Stimulated activated CD8-positive, alpha-beta memory T cell treated with anti-CD3 and anti-CD28 coated beads, Interleukin-7, amount 100 ng/mL, for 4 hours (primary cell): ENCODE data around the gene IKZF5.

Experiments used
- DNase-seq, 2 donors: peaks; one replicate each; pipeline ENCODE4 v3.0.0-alpha.2; 2020; ENCODE audit warnings: low read depth in 2 of 2

IKZF5 gene

GRCh38 chr10:123008355-123009104, at the start of gene IKZF5, which contains the start of gene ACADSB:
Gene IKZF5 (minus strand): TSS chr10:123008795. CDS start chr10:122998625, 10,170 bp downstream.
Gene ACADSB (plus strand): TSS chr10:123009006. CDS start chr10:123009030, 24 bp downstream.
- DNase-seq = peak; percentile 94 to 97

DNA sequence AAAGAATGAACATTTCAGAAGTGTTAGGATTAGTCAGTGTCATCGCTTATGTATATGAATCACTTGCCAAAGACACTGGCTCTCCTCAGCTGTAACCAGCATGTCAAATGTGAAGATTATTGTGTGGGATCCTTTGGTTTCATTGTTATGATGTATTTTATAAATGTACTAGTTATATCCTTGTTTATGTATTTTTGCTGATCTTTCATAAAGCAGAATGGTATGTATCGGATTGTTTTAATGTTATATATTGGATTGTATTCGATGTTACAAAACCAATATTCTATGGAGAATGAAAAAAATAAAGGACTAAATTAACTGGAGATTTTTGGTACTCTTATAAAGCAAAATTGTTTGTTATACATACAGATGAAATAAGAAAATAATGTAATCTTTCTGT, 49.4 kb upstream of the IKZF5 start:
- no peak for DNase-seq

GRCh38 chr10:123045961-123046731, 37.6 kb upstream of the IKZF5 start:
- no peak for DNase-seq

DNA sequence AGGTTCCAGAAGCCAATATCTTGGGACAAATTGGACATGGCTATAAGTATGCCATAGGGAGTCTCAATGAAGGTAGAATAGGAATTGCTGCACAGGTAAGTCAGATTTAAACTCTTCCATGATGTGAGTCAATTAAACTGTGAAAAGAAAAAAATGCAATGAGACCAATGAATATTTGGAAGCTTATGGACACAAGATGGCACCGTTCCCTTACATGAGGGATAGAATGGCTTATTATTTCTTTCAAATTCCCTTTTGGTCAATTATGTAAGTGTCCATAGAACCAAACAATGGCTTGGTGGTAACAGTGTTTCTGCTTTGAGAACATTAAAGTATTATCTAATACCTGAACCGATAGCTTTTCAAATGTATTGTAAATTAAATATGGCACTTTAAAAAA, 35.8 kb upstream of the IKZF5 start:
- DNase-seq = no peak

DNA sequence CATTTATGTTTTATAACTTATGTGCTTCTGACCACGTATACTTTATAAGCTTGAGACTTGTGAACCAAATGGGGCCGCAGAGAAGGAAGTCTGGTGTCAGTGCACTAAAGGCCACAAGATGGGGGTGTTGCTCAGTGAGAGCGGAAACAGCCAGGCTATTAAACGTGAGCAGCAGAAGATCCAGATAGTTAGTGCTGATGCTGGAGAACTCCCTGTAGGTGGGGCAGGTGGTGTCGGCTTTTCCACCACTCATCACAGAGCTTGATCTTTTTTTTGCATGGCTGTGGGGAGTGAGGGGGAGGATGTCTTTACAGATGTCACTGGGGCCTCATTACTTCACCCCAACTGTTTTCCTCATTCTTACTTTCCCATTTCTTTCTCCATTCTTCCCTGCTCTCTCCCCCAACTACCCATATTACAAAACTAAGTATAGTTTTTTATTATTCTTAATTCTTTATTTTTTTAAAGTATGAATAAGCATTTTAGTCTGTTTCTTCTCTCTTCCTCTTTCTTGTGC, 34.9 kb upstream of the IKZF5 start:
- peak in 1 of 2 donors; percentile 6 for DNase-seq

GRCh38 chr10:123042708-123043408, 34.3 kb upstream of the IKZF5 start:
- no peak for DNase-seq

DNA sequence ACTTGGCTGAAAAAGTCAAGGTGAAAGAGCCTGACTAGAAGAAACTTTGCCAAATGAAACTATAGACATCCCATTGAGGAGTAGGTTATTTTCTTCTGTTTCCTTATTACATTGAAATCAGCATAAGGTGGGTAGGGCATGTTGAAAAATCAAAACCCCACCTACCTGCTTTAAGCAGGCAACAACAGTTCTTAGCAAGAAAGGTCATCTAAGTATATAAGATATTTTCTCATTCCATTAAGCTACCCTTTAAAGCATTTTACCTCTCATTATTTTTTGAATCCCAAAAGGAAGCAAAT, 31.0 kb upstream of the IKZF5 start:
- DNase-seq = no peak

- no peak for DNase-seq
Observed at GRCh38 chr10:123038782-123039631, 30.4 kb upstream of the IKZF5 start.

DNA sequence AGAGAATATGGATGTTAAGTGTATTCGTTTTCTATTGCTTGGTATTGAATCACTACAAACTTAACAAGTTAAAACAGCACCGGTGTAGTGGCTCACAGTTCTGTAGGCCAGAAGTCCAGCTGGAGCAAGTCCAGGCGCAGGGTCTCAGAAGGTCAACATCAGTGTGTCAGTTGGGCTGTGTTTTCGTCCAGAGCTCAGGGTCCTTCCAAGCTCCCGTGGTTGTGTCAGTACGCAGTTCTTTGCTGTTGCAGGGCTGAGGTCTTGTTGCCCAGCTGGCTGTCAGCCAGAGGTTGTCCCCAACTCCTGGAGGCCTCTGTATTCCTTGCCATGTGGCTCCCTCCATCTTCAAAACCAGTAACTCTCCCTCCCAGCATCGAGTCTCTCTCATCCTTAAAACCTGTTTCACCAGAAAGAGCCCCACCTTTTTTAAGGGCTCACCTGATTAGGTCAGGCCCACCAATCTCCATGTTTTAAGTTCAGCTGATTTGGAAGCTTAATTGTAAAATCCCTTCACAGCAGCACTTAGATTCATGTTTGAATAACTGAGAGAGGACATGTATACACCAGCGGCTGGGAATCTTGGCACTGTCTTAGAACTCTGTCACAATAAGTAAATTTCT, 27.0 kb upstream of the IKZF5 start:
- DNase-seq = no peak

DNA sequence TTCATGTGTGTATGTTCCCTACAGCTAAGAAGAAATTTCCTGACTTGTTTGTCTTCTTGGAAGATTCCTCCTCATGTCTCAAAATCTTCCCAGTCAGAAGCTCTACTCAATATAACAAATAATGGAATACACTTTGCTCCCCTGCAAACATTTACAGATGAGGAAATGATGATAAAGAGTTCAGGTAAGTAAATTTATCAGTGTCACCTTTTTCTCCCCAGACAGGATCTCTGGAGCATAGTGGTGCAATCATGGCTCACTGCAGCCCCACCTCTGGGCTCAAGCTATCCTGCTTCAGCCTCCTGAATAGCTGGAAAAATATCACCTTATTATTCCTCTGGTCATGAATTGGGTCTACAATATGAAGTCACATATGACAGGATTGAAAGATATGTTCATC, 25.7 kb upstream of the IKZF5 start:
- DNase-seq = no peak

DNA sequence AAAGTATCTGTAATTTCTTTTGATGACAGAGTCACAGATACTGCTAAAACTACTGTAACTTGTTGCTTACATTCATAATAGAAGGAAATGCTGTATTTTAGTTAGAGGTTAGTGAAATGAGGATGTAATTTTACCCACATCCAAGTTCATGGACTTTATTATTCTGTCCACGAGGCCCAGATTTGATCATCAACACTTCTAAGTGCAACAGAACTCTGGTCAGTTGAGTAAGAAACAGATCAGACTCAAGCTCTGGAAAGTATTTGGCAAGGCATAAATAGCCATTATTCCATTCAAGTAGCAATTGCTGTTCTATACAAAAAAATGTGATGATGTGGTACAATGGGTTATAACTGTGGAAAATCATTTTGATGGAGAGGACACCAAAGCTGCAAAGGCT, 22.5 kb upstream of the IKZF5 start:
- DNase-seq = no peak

- no peak for DNase-seq
Observed at GRCh38 chr10:123027861-123028260, 19.3 kb upstream of the IKZF5 start.

DNA sequence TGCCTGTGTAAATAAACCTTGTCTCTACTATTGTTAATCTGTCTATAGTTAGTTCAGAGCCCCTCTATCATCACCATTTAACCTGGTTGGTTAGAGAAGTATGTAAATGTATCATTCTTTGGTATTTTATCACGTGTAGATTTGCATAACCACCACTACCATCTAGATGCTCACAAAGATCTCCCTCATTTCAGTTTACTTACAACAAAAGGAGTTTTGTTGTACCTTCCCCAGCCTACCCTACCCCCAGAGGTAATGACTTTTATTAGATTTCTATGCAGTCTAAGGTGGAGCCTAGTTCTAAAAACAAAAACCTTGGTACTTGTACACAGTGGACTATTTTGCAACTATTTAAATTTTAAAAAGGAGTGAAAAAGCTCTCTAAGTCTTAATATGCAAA, 17.7 kb upstream of the IKZF5 start:
- DNase-seq = no peak

DNA sequence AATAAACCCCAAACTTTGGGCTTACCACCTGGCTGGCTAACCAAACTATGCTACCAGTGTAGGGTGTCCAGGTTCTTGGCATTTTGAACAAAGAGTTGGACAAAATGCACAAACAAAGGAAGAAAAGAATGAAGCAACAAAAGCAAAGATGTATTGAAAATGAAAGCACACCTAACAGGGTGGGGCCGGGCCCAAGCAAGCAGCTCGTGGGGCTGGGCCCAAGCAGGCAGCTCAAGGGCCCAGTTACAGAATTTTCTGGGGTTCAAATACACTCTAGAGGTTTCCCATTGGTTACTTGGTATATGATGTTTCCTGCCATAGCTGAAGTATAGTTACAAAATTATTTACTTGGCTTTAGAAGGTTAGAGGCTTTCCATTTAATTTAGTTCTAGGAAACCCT, 15.9 kb upstream of the IKZF5 start:
- no peak for DNase-seq

DNA sequence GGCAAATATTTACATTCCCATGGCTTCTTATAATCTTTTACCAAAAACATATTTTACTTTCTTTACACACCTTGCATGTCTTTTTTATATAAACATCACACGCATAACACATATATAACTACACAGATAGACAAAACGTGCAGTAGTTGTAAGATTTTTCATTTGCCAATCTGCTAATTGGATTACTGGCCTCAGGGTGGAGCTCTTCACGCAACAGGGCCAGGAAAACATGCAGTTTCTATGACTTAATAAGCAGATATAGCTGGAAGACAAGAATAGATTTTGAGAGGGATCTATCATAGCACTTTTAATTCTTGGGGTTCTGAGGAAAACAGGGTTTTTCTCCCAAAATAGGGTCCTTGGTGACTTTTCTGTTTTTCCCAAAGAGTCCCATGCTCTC, 12.9 kb upstream of the IKZF5 start:
- no peak for DNase-seq

DNA sequence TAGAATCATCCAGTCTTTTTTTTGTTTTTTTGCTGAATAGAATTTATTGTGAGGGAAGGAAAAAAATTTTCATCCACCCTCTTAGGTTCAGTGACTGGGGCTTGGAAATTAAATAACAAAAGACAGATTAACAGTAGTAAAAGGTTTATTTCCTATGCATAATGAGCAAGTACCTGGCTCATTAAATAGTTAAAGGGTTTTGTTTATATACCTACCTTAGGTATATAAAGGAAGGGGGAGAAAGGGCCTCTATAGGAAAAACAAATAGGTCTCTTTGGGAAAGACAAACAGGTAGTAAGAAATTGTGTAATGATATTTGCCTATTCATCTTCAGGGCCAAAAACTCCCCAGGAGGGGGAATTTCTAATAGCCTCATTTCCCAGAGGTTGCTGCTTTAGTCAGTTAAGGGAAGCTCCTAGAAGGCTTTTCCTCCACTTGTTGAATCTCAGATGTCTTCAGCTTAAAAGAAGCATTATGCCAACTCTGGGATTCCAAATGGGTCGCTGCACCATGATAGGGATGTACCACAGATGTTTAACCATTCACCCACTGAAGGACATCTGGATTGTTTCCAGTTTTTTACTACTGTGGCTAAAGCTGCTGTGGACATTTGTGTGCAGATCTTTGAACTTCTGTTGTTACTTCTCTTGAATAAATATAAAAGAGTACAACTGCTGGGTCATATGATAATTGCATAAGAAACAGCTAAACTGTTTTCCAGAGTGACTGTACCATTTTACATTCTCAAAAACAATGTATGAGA, 11.5 kb upstream of the IKZF5 start:
- DNase-seq = no peak

- DNase-seq = no peak
Observed at GRCh38 chr10:123019264-123019663, 10.7 kb upstream of the IKZF5 start.

DNA sequence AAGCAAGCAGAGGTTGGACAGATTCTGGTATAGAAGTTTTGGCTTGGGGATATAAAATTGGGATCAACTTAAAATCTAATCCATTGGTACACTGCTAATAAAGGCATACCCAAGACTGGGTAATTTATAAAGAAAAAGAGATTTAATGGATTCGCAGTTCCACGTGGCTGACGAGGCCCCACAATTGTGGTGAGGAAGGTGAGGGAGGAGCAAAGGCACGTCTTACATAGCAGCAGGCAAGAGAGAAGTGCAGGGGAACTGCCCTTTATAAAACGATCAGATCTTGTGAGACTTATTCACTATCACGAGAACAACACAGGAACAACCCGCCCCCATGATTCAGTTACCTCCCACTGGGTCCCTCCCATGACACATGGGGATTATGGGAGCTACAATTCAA, 9.9 kb upstream of the IKZF5 start:
- no peak for DNase-seq

GRCh38 chr10:123017421-123018165, 9.0 kb upstream of the IKZF5 start:
- no peak for DNase-seq

GRCh38 chr10:123016228-123016627, 7.6 kb upstream of the IKZF5 start:
- no peak for DNase-seq
